Fibroblast of villous mesenchyme (primary cell): ENCODE data around the gene ATP1A4. TPM values are rescaled to one million over a fixed set of nuclear protein-coding genes. Genes with fewer than 3 reads are reported as not detected.

ENCODE experiments used
- DNase-seq: peaks from one replicate; pipeline ENCODE4 v3.0.0-alpha.2; 2010; ENCODE audit warnings: low read depth
- H3K4me3 ChIP-seq: 2 replicates; pipeline ENCODE4 v1.5.1; 2011; ENCODE audit warnings: low read depth, mild to moderate bottlenecking, low read length
- total RNA-seq: library from RNA; depleted of rRNA; stranded (reverse); fragments of >200 nt; gene quantifications from 2 replicates; pipeline ENCODE4 v1.2.3, GENCODE V29; 2012
- TF ChIP-seq, protein P1 (sequence below): IDR thresholded peaks from 2 replicates; pipeline ENCODE4 v1.5.1; 2012; ENCODE audit warnings: low read depth, mild to moderate bottlenecking, low read length; ENCODE audit not compliant: insufficient read depth

ATP1A4 gene
- total RNA-seq, 1 donor, result not detected

DNA sequence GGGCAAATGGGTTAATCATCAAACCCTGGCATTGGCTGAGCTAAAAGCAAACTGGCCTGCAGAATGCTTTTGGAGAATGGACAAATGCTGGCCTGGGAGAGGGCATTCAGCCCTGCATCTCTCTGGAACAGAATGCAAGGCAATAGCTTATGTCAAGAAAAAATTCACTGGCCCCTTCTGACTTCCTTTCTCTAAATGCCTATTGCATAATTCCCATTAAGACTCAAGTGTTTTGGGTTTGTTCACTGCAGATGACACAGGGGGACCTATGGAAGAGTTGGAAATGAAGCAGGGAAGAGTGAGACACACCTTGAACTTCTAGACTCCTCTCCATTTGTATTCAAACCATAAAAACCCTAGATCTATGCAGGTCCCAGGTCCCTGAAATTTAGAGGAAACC lies 69.7 kb downstream of the ATP1A4 start:
- TF ChIP-seq, protein P1, sequence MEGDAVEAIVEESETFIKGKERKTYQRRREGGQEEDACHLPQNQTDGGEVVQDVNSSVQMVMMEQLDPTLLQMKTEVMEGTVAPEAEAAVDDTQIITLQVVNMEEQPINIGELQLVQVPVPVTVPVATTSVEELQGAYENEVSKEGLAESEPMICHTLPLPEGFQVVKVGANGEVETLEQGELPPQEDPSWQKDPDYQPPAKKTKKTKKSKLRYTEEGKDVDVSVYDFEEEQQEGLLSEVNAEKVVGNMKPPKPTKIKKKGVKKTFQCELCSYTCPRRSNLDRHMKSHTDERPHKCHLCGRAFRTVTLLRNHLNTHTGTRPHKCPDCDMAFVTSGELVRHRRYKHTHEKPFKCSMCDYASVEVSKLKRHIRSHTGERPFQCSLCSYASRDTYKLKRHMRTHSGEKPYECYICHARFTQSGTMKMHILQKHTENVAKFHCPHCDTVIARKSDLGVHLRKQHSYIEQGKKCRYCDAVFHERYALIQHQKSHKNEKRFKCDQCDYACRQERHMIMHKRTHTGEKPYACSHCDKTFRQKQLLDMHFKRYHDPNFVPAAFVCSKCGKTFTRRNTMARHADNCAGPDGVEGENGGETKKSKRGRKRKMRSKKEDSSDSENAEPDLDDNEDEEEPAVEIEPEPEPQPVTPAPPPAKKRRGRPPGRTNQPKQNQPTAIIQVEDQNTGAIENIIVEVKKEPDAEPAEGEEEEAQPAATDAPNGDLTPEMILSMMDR, result no peak
- H3K4me3 ChIP-seq, result no peak overlapping the region
- no peak for DNase-seq

DNA sequence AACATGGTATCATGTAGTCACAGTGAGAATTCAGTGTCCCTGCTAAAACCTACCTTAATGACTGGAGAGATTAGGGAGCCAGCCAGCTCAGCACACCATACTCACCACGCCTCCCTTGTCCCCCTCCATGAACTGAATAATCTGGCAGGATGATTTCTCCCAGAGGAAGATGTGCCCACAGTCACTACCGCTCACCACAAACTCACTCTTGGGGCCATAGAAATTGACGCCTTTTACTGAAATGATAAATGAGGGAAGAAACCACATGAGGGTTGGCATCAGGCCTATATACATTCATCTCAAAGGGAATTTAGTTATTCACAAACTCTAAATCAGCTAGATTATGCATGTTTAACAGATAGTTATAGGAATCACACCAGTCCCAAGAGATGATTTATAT lies 71.1 kb downstream of the ATP1A4 start:
- no peak for DNase-seq
- no peak overlapping the region for H3K4me3 ChIP-seq
- TF ChIP-seq, protein P1, result no peak

DNA sequence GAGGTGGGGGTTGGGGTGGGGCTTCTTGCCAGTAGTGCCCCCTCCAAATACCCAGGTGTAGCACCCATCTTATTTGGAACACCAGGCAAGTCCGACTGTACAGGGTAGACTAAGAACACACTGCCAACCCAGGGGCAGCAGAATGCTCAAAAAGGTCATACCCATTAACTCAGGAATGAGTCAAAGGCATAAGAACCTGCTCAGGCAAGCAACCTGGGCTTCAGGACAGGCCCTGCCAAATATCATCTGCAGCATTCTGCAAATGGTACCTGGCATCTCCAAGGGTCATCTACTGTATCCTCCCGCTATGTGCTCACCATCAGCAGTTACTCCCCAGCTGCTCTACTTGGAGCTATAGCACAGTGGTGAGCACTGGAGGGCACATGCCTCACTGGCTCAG lies 73.2 kb downstream of the ATP1A4 start:
- H3K4me3 ChIP-seq, result no peak overlapping the region
- TF ChIP-seq, protein P1, result no peak
- DNase-seq, result no peak

DNA sequence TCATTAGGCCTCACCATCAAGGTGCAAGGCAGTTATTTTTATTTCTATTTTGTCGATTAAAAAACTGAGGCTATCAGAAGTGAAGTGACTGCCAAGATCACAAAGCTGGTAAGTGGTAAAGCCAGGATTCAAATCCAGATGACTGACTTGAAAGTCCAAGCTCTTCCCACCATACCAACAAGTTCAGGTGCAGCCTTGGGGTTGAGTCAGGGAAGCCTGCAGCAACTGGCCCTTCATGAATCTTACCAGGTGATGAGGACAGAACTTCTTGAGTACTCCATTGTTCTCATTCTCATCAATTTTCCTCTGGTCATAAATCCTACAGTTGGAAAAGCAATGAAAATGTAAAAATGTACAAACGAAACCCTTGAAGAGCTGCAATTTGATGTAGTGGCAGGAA lies 73.9 kb downstream of the ATP1A4 start:
- H3K4me3 ChIP-seq, result no peak overlapping the region
- DNase-seq, result no peak
- TF ChIP-seq, protein P1, result no peak

DNA sequence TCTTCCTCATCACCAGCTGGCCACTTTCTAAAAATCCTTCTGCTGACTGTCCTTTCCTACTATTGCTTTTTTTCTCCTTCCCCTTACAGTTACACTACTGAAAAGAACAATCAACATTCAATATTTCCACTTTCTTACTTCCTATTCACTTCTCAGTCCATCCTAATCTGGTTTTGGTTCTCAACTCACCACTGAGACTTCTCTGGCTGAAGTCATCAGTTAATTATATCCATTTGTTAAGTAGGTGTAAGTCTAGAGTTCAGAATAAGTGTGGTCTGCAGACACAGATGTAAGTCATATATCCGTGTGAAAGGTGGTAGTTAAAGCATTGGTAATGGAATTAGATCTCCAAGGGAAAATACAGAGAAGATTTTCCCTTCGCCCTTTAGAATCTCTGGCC lies 75.2 kb downstream of the ATP1A4 start:
- TF ChIP-seq, protein P1, result no peak
- no peak for DNase-seq
- H3K4me3 ChIP-seq, result no peak overlapping the region

DNA sequence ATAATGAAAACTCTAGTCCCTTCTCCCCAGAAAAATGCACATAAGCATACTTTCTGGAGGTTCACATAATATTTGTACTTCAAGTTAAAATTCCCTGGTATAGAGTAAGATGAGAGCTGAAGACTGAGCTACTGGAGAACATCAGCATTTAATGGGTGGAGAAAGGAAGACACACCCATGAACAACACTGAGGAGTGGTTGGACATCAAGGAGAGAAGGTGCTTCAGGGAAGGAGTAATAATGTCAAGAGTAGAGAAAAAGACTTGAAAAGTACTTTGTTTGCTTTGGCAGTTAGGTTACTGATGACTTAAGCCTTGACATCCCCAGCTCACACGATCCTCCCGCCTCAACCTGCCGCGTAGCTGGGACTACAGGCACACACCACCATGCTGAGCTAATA lies 75.6 kb downstream of the ATP1A4 start:
- TF ChIP-seq, protein P1, result no peak
- no peak for DNase-seq
- no peak overlapping the region for H3K4me3 ChIP-seq

DNA sequence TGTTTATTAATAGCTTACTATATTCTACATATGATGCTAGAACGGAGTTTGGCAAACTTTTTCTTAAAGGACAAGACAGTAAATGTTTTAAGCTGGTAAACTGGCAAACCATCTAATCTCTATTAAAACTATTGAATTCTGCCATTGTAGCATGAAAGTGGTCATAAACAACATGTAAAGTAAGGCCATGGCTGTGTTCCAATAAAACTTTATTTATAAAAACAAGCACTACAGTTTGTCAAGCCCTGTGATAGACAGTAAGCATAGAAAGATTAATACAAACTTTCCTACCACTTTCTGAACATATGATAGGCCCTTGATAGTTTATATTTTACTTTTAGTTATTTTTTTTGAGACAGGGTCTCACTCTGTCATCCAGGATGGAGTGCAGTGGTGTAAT lies 76.2 kb downstream of the ATP1A4 start:
- no peak for DNase-seq
- TF ChIP-seq, protein P1, result no peak
- no peak overlapping the region for H3K4me3 ChIP-seq
